GM06990 (cell line): ENCODE measurements around the gene ARHGEF18.

Experiments used
- DNase-seq: peaks from one replicate; pipeline ENCODE4 v3.0.0-alpha.2; 2011; ENCODE audit not compliant: insufficient read length; ENCODE audit errors: extremely low read depth
- H3K27me3 ChIP-seq: replicated peaks from 2 replicates; pipeline ENCODE4 v1.6.0; 2011; ENCODE audit warnings: low read length; ENCODE audit not compliant: control insufficient read depth, insufficient read depth
- H3K36me3 ChIP-seq: 2 replicates; pipeline ENCODE4 v1.5.1; 2011; ENCODE audit warnings: low read length; ENCODE audit not compliant: control insufficient read depth, insufficient read depth
- H3K4me3 ChIP-seq: replicated peaks from 2 replicates; pipeline ENCODE4 v1.5.1; 2011; ENCODE audit warnings: low read depth, mild to moderate bottlenecking, control low read depth, low read length
- TF ChIP-seq, protein P1 (sequence below): IDR thresholded peaks from 2 replicates; pipeline ENCODE4 v1.5.1; 2011; ENCODE audit warnings: low read length, control low read depth, mild to moderate bottlenecking, inconsistent platforms; ENCODE audit not compliant: insufficient read depth, poor library complexity, severe bottlenecking

The ARHGEF18 gene

DNA sequence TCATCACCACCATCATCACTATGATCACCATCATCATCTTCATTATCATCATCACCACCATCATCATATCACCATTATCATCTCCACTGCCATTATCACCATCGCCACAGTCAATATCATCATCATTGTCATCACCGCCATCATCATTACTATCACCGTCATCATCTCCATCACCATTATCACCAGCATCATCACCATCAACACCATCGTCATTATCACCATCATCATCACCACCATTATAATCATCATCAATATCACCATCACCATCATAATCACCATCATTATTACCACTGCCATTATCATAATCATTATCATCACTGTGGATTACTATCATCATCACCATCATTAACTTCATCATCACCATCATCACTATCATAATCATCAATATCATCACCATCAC, 17.3 kb upstream of the ARHGEF18 start:
- H3K4me3 ChIP-seq, result no peak overlapping the region
- no peaks in the 10 kb centered on the region for H3K36me3 ChIP-seq
- H3K27me3 ChIP-seq, result no peaks in the 10 kb centered on the region
- DNase-seq, result no peak
- TF ChIP-seq, protein P1, sequence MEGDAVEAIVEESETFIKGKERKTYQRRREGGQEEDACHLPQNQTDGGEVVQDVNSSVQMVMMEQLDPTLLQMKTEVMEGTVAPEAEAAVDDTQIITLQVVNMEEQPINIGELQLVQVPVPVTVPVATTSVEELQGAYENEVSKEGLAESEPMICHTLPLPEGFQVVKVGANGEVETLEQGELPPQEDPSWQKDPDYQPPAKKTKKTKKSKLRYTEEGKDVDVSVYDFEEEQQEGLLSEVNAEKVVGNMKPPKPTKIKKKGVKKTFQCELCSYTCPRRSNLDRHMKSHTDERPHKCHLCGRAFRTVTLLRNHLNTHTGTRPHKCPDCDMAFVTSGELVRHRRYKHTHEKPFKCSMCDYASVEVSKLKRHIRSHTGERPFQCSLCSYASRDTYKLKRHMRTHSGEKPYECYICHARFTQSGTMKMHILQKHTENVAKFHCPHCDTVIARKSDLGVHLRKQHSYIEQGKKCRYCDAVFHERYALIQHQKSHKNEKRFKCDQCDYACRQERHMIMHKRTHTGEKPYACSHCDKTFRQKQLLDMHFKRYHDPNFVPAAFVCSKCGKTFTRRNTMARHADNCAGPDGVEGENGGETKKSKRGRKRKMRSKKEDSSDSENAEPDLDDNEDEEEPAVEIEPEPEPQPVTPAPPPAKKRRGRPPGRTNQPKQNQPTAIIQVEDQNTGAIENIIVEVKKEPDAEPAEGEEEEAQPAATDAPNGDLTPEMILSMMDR, result no peak

DNA sequence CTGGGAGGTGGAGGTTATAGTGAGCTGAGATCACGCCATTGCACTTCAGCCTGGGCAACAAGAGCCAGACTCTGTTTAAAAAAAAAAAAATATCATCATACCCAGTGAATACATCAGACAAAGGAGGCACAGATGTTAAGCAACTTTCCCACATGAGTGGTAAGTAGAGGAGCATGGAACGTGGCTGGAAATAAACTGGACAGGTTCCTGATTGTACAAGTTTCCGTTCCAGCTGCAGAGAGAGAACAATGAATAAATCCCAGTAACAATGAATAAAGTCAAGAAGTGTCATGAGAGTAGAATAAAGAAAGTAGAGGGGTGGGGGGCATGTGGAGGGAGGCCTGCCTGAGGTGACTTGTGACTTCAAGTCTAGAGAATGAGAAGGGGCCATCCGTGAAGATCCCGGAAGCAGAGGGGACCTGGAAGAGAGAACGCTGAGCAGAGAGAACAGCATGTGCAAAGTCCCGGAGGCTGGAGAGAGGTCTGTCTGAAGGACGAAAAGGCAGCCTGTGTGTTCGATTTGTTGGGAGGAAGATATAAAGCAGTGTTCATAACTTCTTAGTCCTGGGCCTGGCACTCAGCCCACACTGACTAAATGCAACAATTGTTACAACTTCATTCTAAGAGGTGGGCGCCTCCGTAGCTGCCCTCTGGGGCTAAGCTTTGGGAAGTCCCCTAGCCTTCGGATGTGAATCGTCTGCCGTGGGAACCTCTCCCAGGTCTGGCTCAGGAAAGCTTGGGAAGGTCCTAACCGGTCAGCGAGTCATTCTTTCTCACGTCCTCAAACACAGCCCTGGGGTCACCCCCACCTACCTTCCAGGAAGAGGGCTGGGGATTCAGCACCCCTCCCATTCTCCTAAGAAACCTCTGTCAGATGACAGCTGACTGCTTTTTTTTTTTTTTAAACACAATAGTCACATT, 15.3 kb upstream of the ARHGEF18 start:
- no peaks in the 10 kb centered on the region for H3K27me3 ChIP-seq
- no peaks in the 10 kb centered on the region for H3K36me3 ChIP-seq
- DNase-seq, result peak; percentile 65
- no peak overlapping the region for H3K4me3 ChIP-seq
- TF ChIP-seq, protein P1, result no peak

DNA sequence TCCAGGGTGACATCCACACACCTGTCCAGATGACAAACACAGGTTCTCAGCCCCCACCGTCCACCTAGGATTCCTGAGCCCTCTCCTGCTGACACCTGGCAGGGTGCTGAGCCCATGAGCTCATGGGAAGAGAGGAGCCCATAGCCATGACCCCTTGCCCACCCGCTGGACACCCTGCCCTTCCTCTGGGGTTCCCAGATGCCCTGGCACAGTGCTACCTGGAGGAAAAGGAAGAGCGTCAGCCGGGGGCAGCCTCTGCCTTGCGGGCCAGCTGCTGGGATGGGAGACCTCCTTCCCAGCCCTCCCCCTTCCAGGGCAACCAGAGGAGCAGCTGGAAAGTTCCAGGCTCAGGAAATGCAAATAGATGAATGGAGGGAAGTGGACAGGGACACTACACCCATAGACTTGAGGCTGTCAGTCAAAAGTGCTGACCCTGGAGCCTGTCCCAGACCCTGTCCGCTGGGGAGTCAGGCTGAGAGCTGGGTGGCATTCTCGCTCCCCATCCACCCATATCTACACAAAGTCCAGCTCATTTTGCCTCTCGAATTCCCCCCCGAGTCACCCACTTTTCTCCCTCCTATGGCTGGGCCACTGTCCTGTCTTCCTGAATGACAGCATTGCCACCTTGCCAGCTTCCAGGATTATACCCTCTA, 12.3 kb upstream of the ARHGEF18 start:
- H3K27me3 ChIP-seq, result no peaks in the 10 kb centered on the region
- H3K36me3 ChIP-seq, result no peaks in the 10 kb centered on the region
- no peak overlapping the region for H3K4me3 ChIP-seq
- TF ChIP-seq, protein P1, result no peak
- DNase-seq, result no peak

DNA sequence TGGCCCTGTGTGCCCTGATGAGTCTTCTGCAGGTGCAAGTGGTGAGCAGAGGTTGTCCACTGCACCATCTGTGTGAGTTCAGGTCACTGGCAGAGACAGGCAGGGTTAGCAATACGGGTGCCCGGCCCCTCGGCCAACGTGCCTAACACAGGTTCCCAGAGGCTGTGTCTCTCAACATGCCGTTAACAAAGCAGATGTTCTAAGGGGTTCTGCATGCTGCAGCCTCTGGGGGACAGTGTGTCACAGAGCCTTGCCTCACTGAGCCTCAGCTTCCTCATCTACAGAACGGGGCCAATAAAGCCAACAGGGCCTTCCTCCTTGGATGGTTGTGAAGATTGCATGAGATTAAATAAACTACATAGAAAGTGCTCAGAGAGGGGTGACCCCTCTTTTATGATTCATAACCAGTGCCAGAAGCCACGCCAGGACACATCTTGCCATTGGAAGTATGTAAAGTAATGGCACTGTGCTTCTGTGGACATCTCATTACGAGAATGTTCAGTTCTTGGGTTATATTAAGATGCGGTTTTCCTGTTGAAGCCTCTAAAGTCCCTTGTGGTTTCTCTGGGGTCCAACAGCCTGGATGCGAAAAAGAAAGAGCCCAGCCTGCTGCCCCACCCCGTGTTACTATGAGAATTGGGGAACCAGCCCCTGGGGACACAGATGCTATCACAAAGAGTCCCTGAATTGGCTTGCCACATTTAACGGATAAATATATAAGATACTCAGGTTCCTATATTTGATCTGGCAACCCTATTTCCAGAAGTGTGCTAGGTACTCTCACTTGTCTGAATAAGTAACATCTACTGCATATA, 11.2 kb upstream of the ARHGEF18 start:
- H3K4me3 ChIP-seq, result no peak overlapping the region
- H3K36me3 ChIP-seq, result no peaks in the 10 kb centered on the region
- peak; percentile 82 for DNase-seq
- TF ChIP-seq, protein P1, result peak; percentile 43
- no peaks in the 10 kb centered on the region for H3K27me3 ChIP-seq

DNA sequence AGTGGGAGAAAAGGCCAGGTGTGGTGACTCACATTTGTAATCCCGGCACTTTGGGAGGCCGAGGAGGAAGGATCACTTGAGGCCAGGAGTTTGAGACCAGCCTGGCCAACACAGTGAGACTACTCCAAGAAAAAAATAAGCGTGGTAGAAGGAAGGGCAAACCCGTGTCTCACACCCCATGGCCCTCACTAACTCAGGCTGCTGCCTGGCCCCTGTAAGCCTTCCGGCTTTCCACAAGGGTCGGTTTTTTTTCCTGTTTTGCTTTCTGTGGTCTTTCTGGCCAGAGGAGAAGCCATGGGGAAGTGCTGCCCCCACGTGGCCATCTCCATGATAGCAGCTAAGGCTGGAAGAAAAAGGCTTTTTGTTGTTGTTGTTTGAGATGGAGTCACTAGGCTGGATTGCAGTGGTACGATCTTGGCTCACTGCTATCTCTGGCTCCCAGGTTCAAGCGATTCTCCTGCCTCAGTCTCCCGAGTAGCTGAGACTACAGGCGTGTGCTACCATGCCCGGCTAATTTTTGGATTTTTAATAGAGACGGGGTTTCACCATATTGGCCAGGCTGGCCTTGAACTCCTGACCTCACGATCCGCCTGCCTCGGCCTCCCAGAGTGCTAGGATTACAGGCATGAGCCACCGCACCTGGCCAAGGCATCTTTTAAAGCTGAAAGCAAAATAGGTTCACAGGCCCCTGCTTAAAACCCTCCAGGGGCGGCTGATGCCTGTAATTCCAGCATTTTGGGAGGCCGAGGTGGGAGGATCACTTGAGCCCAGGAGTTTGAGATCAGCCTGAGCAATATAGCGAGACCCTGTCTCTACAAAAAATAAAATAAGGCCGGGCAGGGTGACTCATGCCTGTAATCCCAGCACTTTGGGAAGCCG, 7.5 kb upstream of the ARHGEF18 start:
- H3K36me3 ChIP-seq, result no peaks in the 10 kb centered on the region
- no peak overlapping the region for H3K4me3 ChIP-seq
- TF ChIP-seq, protein P1, result peak; percentile 89
- DNase-seq, result peak; percentile 75
- H3K27me3 ChIP-seq, result no peaks in the 10 kb centered on the region
